Neuronal stem cell (in vitro differentiated cells): ENCODE data around the gene CAPG.

ENCODE experiments used
- DNase-seq: peaks from one replicate; pipeline ENCODE4 v3.0.0-alpha.2; 2013; ENCODE audit warnings: low spot score
- H2AFZ ChIP-seq: one replicate; pipeline ENCODE4 v1.6.1; 2013; ENCODE audit warnings: mild to moderate bottlenecking, low read length, inconsistent platforms
- H2AK5ac ChIP-seq: 2 replicates; pipeline ENCODE4 v1.6.1; 2013; ENCODE audit warnings: low read depth, mild to moderate bottlenecking, inconsistent platforms, low read length, moderate library complexity, mixed read lengths
- H2BK120ac ChIP-seq: 2 replicates; pipeline ENCODE4 v1.6.1; 2013; ENCODE audit warnings: low read depth, mild to moderate bottlenecking, inconsistent platforms, low read length, moderate library complexity, mixed read lengths
- H2BK12ac ChIP-seq: one replicate; pipeline ENCODE4 v1.6.1; 2013; ENCODE audit warnings: low read length, inconsistent platforms
- H2BK15ac ChIP-seq: 2 replicates; pipeline ENCODE4 v1.6.1; 2013; ENCODE audit warnings: mild to moderate bottlenecking, low read length, inconsistent platforms, mixed read lengths
- H2BK5ac ChIP-seq: one replicate; pipeline ENCODE4 v1.6.1; 2013; ENCODE audit warnings: inconsistent platforms, mild to moderate bottlenecking, low read length, moderate library complexity
- H3K14ac ChIP-seq: one replicate; pipeline ENCODE4 v1.6.1; 2013; ENCODE audit warnings: low read length, inconsistent platforms
- H3K18ac ChIP-seq: 2 replicates; pipeline ENCODE4 v1.6.1; 2013; ENCODE audit warnings: low read length, inconsistent platforms
- H3K23ac ChIP-seq: 2 replicates; pipeline ENCODE4 v1.6.1; 2013; ENCODE audit warnings: low read depth, mild to moderate bottlenecking, mixed read lengths, low read length, inconsistent platforms; ENCODE audit not compliant: poor library complexity
- H3K27ac ChIP-seq: replicated peaks from 3 replicates; pipeline ENCODE4 v1.5.1; 2013; ENCODE audit warnings: low read length, inconsistent platforms
- H3K27me3 ChIP-seq, 3 experiments: 2 replicates each; pipeline ENCODE4 v1.6.1; 2013; ENCODE audit warnings: low read length in 3 of 3, mild to moderate bottlenecking in 2 of 3, inconsistent platforms in 1 of 3, low read depth in 1 of 3, mixed read lengths in 1 of 3, moderate library complexity in 1 of 3; ENCODE audit not compliant: control insufficient read depth in 3 of 3, insufficient read depth in 3 of 3
- H3K36me3 ChIP-seq, 2 donors: replicated peaks in 1 of 2; 2 replicates each; pipeline ENCODE4 v1.6.1; 2013; ENCODE audit warnings: low read length in 2 of 2; ENCODE audit not compliant: control insufficient read depth in 2 of 2, insufficient read depth in 2 of 2
- H3K4ac ChIP-seq: 2 replicates; pipeline ENCODE4 v1.6.1; 2013; ENCODE audit warnings: inconsistent platforms, mild to moderate bottlenecking, low read length, moderate library complexity
- H3K4me1 ChIP-seq, 2 donors: 1 replicate in 1 of 2; 2 replicates in 1 of 2; pipeline ENCODE4 v1.6.1; 2013; ENCODE audit warnings: low read length in 2 of 2, low read depth in 1 of 2; ENCODE audit not compliant: control insufficient read depth in 2 of 2, insufficient read depth in 1 of 2
- H3K4me2 ChIP-seq: one replicate; pipeline ENCODE4 v1.6.1; 2013; ENCODE audit warnings: mild to moderate bottlenecking, low read length, inconsistent platforms; ENCODE audit not compliant: insufficient read depth, poor library complexity, severe bottlenecking
- H3K4me3 ChIP-seq, 2 donors: 2 replicates each; pipeline ENCODE4 v1.5.1; 2013; ENCODE audit warnings: low read length in 2 of 2, mild to moderate bottlenecking in 2 of 2, inconsistent platforms in 1 of 2, moderate library complexity in 1 of 2
- H3K79me1 ChIP-seq: one replicate; pipeline ENCODE4 v1.6.1; 2013; ENCODE audit warnings: low read depth, mild to moderate bottlenecking, inconsistent platforms, low read length, moderate library complexity
- H3K9ac ChIP-seq: one replicate; pipeline ENCODE4 v1.6.1; 2013; ENCODE audit warnings: mild to moderate bottlenecking, low read depth, low read length, inconsistent platforms; ENCODE audit not compliant: poor library complexity
- H3K9me3 ChIP-seq, 2 donors: replicated peaks in 1 of 2; 2 replicates each; pipeline versions ENCODE3 to v1.6.1; 2013; ENCODE audit warnings: low read length in 2 of 2, mild to moderate bottlenecking in 2 of 2, inconsistent platforms in 1 of 2, low read depth in 1 of 2, mixed read lengths in 1 of 2, moderate library complexity in 1 of 2; ENCODE audit not compliant: control insufficient read depth in 2 of 2, insufficient read depth in 1 of 2
- H4K8ac ChIP-seq: one replicate; pipeline ENCODE4 v1.6.1; 2013; ENCODE audit warnings: low read depth, mild to moderate bottlenecking, inconsistent platforms, low read length, moderate library complexity
- H4K91ac ChIP-seq: one replicate; pipeline ENCODE4 v1.6.1; 2013; ENCODE audit warnings: low read length, low read depth, mild to moderate bottlenecking, inconsistent platforms; ENCODE audit not compliant: poor library complexity
- WGBS, 2 donors: extraction: QIAGEN DNeasy Blood & Tissue Kit; methylation state at CpG; one replicate each; pipeline ENCODE4 v1.1.7; 2013; ENCODE audit warnings: missing lambda C conversion rate in 2 of 2, mixed read lengths in 1 of 2; ENCODE audit not compliant: insufficient read length in 2 of 2, insufficient replicate concordance in 1 of 2; ENCODE audit errors: extremely low coverage in 2 of 2; 5-methylcytosine and 5-hydroxymethylcytosine counted together

CAPG gene

DNA sequence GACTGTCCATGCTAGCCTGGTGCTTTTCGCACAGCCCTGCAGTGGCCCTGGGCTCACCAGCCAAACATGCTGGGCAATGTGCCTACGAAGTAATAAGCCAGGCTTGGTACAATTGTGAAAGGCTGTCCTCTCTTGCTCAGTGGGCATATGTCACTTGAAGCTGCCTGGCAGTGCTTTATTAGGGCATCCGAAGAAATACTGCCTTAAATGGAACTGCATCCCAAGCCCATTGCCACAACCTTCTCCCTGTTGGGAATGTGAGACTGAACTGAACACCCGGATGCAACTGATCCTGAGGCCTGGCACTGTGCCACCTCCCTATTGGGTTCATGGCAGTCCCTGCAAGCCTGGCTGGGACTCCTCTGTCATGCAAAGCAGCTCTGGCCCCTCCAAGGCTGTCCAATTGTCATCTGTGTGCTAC is 15.9 kb downstream of the CAPG start:
- Histone ChIP-seq H4K91ac (no peak overlapping the region), H3K4me2 (no peak overlapping the region), H2BK15ac (no peak overlapping the region), H3K27me3 (no peaks in the 10 kb centered on the region), H2BK120ac (no peak overlapping the region), H2AK5ac (no peak overlapping the region), H2BK5ac (no peak overlapping the region), H2BK12ac (no peak overlapping the region), H3K9me3 (no peaks in the 10 kb centered on the region), H2AFZ (no peak overlapping the region), H3K4me1 (peaks cover 4 to 8% of the 10 kb centered on the region in 2 donors), H3K27ac (no peak overlapping the region), H3K4ac (no peak overlapping the region), H3K23ac (no peak overlapping the region), H3K9ac (no peak overlapping the region), H3K4me3 (no peak overlapping the region), H4K8ac (no peak overlapping the region), H3K79me1 (peaks cover 2% of the 10 kb centered on the region), H3K18ac (no peak overlapping the region), H3K14ac (peak overlapping the region; percentile 9), H3K36me3 (peaks cover 5 to 7% of the 10 kb centered on the region in 2 donors)
- DNase-seq = no peak
- no CpG with 5 or more reads among the region's 4 CpGs for WGBS, 2 donors

DNA sequence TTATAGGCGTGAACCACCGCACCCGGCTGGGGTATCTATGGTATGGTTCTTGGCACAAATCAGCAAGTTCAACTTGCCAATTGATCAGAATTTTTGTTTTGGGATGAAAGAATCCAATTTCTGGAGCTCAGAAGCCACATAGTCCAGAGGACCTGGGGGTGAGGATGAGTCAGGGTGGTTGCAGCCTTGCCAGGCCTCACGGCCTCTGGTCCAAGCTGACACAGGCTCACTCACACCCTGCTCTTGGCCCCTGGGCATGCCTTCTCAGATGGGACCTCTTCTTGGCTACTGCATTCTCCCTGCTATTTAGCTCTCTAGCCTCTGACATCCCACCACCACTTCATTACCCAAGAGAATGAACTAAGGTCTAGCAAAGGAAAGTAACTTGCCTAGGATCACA is 16.3 kb downstream of the CAPG start:
- no peak overlapping the region for H4K8ac ChIP-seq
- no peak overlapping the region for H3K18ac ChIP-seq
- no peak overlapping the region for H2AFZ ChIP-seq
- no peak overlapping the region for H2BK15ac ChIP-seq
- WGBS, 2 donors = no CpG with 5 or more reads among the region's 4 CpGs
- H3K27ac ChIP-seq = no peak overlapping the region
- no peak overlapping the region for H3K14ac ChIP-seq
- peaks cover 5 to 7% of the 10 kb centered on the region in 2 donors for H3K36me3 ChIP-seq
- no peak overlapping the region for H3K4me3 ChIP-seq
- no peak overlapping the region for H2AK5ac ChIP-seq
- no peak overlapping the region for H2BK12ac ChIP-seq
- no peak overlapping the region for H4K91ac ChIP-seq
- H2BK120ac ChIP-seq = no peak overlapping the region
- H3K9ac ChIP-seq = no peak overlapping the region
- no peak overlapping the region for H3K23ac ChIP-seq
- no peak for DNase-seq
- H2BK5ac ChIP-seq = no peak overlapping the region
- peaks cover 8 to 12% of the 10 kb centered on the region in 2 donors for H3K4me1 ChIP-seq
- H3K9me3 ChIP-seq = no peaks in the 10 kb centered on the region
- H3K4ac ChIP-seq = no peak overlapping the region
- no peak overlapping the region for H3K4me2 ChIP-seq
- peaks cover 2% of the 10 kb centered on the region for H3K79me1 ChIP-seq
- H3K27me3 ChIP-seq = no peaks in the 10 kb centered on the region

DNA sequence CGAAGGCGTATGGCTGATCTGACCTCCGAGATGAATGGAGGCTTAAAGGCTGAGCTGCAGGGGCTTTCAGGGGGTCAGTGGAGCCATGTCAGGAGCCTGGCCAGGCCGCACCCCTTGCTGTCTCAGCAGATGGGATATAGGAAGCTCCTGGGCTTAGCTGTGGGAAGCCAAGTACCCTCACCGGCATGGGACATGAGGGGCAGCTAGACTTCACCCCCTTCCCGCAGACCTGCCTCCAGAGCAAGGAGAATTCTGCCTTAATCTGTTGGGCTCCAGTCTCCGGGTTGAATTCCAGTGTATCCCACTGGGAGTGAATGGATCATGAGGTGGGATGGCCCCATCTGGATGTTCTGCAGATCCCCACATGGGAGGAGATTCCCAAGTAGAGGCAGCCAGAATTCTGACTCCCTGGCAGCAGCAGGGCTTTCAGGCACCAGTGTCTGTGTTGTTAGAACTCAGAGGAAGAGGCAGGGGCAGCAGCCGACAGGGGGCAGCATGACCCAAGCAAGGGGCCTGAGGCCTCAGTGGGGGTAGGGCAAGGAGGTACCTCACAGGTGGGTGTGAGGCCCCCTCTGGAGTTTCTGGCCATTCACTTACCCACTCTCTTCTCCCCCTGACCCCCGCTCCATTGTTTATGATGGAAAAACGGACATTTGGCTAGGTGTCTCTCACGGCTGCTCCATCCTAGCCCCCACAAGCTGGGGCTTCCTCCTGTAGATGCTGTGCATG is 19.1 kb downstream of the CAPG start:
- Histone ChIP-seq H4K8ac (no peak overlapping the region), H2BK12ac (no peak overlapping the region)
- no CpG with 5 or more reads among the region's 11 CpGs for WGBS, 2 donors

DNA sequence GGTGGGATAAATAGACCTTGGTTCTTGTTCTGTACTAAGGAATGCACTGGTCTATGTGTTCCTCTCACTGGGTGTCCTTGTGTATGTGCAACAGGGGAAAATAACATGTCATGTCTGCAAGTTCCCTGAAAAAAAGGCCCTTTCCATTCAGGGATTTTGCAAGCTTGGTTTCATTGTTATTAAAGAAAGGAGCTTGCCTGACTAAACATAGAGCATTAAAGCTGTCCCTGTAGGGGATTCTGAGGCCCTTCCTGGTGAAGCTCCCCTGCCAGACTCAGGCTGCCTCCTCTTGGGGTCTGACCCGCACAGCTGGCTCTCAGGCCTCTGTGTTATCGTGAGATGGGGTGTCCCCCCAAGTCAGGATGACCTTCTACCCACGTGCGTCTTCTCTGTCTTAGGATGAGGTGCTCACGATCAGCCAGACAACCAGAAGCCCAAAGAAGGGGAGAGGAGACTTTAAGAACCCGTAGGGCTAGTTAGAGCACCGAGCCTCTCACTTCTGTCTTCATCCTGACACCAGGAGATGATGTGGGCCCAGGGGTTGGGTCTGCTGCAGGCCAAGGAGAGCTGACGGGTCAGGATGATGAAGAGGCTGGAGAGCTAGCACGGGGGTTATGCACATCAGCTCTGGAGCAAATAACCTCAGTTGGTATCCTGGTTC is 21.2 kb downstream of the CAPG start:
- H2BK15ac ChIP-seq = no peak overlapping the region
- no CpG with 5 or more reads among the region's 9 CpGs for WGBS, 2 donors
- H2AFZ ChIP-seq = no peak overlapping the region
- no peak overlapping the region for H2AK5ac ChIP-seq
- no peak overlapping the region for H4K8ac ChIP-seq
- H2BK12ac ChIP-seq = no peak overlapping the region
- H3K9ac ChIP-seq = no peak overlapping the region
- no peak overlapping the region for H3K14ac ChIP-seq
- H3K4me2 ChIP-seq = no peak overlapping the region
- H3K4me3 ChIP-seq = no peak overlapping the region
- no peak overlapping the region for H2BK120ac ChIP-seq
- H3K79me1 ChIP-seq = no peaks in the 10 kb centered on the region
- no peak overlapping the region for H3K27ac ChIP-seq
- no peak overlapping the region for H3K23ac ChIP-seq
- peaks cover 8 to 22% of the 10 kb centered on the region in 2 donors for H3K36me3 ChIP-seq
- no peaks in the 10 kb centered on the region for H3K27me3 ChIP-seq
- peak overlapping the region; percentile 36 for H3K18ac ChIP-seq
- no peak overlapping the region for H4K91ac ChIP-seq
- H3K4me1 ChIP-seq = peaks cover 14 to 19% of the 10 kb centered on the region in 2 donors
- no peak overlapping the region for H2BK5ac ChIP-seq
- H3K4ac ChIP-seq = no peak overlapping the region
- no peak for DNase-seq
- H3K9me3 ChIP-seq = no peaks in the 10 kb centered on the region

More for the DNA sequence above, 19.1 kb downstream of the CAPG start:
- Histone ChIP-seq H3K9me3 (no peaks in the 10 kb centered on the region), H2BK5ac (no peak overlapping the region), H2BK120ac (no peak overlapping the region), H3K79me1 (no peaks in the 10 kb centered on the region), H3K4me2 (no peak overlapping the region), H3K18ac (no peak overlapping the region), H3K27ac (no peak overlapping the region), H3K23ac (no peak overlapping the region), H2AFZ (no peak overlapping the region), H2BK15ac (no peak overlapping the region), H3K9ac (no peak overlapping the region), H3K4me1 (peaks cover 15 to 16% of the 10 kb centered on the region in 2 donors), H3K4ac (no peak overlapping the region), H2AK5ac (no peak overlapping the region), H3K14ac (no peak overlapping the region), H4K91ac (no peak overlapping the region), H3K4me3 (no peak overlapping the region), H3K36me3 (peaks cover 7 to 15% of the 10 kb centered on the region in 2 donors), H3K27me3 (no peaks in the 10 kb centered on the region)
- DNase-seq = no peak
